KMS-11 (cell line): ENCODE measurements around the gene ENO3.

ENCODE experiments used
- H2AFZ ChIP-seq: fragments of 200-600 bp; sonication (generic); 2 replicates; pipeline ENCODE4 v1.6.1; 2016; ENCODE audit warnings: antibody characterized with exemption, mixed run types, low read depth
- H3K27ac ChIP-seq: fragments of 200-600 bp; sonication (generic); 2 replicates; pipeline ENCODE4 v1.6.1; 2016; ENCODE audit warnings: mild to moderate bottlenecking, mixed run types
- H3K27me3 ChIP-seq: fragments of 200-600 bp; sonication (generic); 2 replicates; pipeline ENCODE4 v1.6.1; 2017; ENCODE audit warnings: mild to moderate bottlenecking, low read depth, mixed run types, moderate library complexity; ENCODE audit not compliant: insufficient read depth
- H3K36me3 ChIP-seq: fragments of 200-600 bp; sonication (generic); 2 replicates; pipeline ENCODE4 v1.6.1; 2017; ENCODE audit warnings: mild to moderate bottlenecking, mixed run types; ENCODE audit not compliant: insufficient read depth
- H3K4me1 ChIP-seq: fragments of 200-600 bp; sonication (generic); 2 replicates; pipeline ENCODE4 v1.6.1; 2016; ENCODE audit warnings: mild to moderate bottlenecking, low read depth, mixed run types; ENCODE audit not compliant: poor library complexity, severe bottlenecking
- H3K4me2 ChIP-seq: fragments of 200-600 bp; sonication (generic); 2 replicates; pipeline ENCODE4 v1.7.0; 2016; ENCODE audit warnings: mild to moderate bottlenecking, mixed run types
- H3K4me3 ChIP-seq: fragments of 200-600 bp; sonication (generic); IDR thresholded peaks from 2 replicates; pipeline ENCODE4 v1.6.1; 2017; ENCODE audit warnings: low read depth, low read length, mixed read lengths; ENCODE audit not compliant: insufficient read depth
- H3K79me2 ChIP-seq: fragments of 200-600 bp; sonication (generic); 2 replicates; pipeline ENCODE4 v1.6.1; 2016; ENCODE audit warnings: low read depth, mixed run types; ENCODE audit not compliant: insufficient read depth
- H3K9ac ChIP-seq: fragments of 200-600 bp; sonication (generic); 2 replicates; pipeline ENCODE4 v1.6.1; 2016; ENCODE audit warnings: mild to moderate bottlenecking, mixed run types
- H4K20me1 ChIP-seq: fragments of 200-600 bp; sonication (generic); 2 replicates; pipeline ENCODE4 v1.6.1; 2016; ENCODE audit warnings: mild to moderate bottlenecking, mixed run types; ENCODE audit not compliant: insufficient read depth
- CTCF ChIP-seq: fragments of 200-600 bp; sonication (generic); conservative IDR thresholded peaks from 2 replicates; pipeline ENCODE4 v1.6.1; 2017; ENCODE audit warnings: low read depth, mild to moderate bottlenecking, antibody characterized with exemption, low read length, moderate library complexity, mixed read lengths

Gene ENO3

GRCh38 chr17:4966844-4967538 is 16.1 kb downstream of the ENO3 start:
- Histone ChIP-seq H3K79me2 (no peaks in the 10 kb centered on the region), H3K4me1 (no peaks in the 10 kb centered on the region), H4K20me1 (no peaks in the 10 kb centered on the region), H3K4me3 (no peak overlapping the region), H3K4me2 (peak overlapping the region; percentile 42; the same call in 1 of the 2 replicates), H3K36me3 (no peaks in the 10 kb centered on the region), H3K9ac (peak overlapping the region; percentile 42; the same call in 1 of the 2 replicates), H3K27ac (0 out of 2 replicates have a peak overlapping the region, but pooled peaks have one; percentile 38), H2AFZ (peak overlapping the region; percentile 26; the same call in 1 of the 2 replicates), H3K27me3 (no peaks in the 10 kb centered on the region)
- no peak for TF ChIP-seq CTCF

- H4K20me1 ChIP-seq: no peaks in the 10 kb centered on the region
- no peaks in the 10 kb centered on the region for H3K27me3 ChIP-seq
- no peak within 1 kb of the TSS for H3K4me3 ChIP-seq
- no peak for TF ChIP-seq CTCF
- H3K79me2 ChIP-seq: no peaks in the 10 kb centered on the region
- H2AFZ ChIP-seq: peak within 1 kb of the TSS; percentile 26; the same call in 1 of the 2 replicates
- 0 out of 2 replicates have a peak within 1 kb of the TSS, but pooled peaks have one; percentile 38 for H3K27ac ChIP-seq
- H3K36me3 ChIP-seq: no peaks in the 10 kb centered on the region
- H3K4me1 ChIP-seq: no peaks in the 10 kb centered on the region
- peak within 1 kb of the TSS; percentile 42; the same call in 1 of the 2 replicates for H3K4me2 ChIP-seq
- H3K9ac ChIP-seq: peak within 1 kb of the TSS; percentile 42; the same call in 1 of the 2 replicates
Measured at GRCh38 chr17:4967539-4968485, 16.9 kb downstream of the ENO3 start, which contains the start of gene SPAG7. SPAG7 (minus strand) TSS chr17:4967817; CDS start chr17:4967804, 13 bp downstream.

- Histone ChIP-seq H3K27ac (no peak overlapping the region), H3K4me2 (no peak overlapping the region), H2AFZ (no peak overlapping the region), H3K27me3 (no peaks in the 10 kb centered on the region), H3K36me3 (no peaks in the 10 kb centered on the region), H3K79me2 (no peaks in the 10 kb centered on the region), H4K20me1 (no peaks in the 10 kb centered on the region), H3K4me3 (no peak overlapping the region), H3K9ac (no peak overlapping the region), H3K4me1 (no peaks in the 10 kb centered on the region)
- no peak for TF ChIP-seq CTCF
Measured at GRCh38 chr17:4968486-4969046, 17.6 kb downstream of the ENO3 start.

GRCh38 chr17:4969047-4969550 is 18.2 kb downstream of the ENO3 start:
- Histone ChIP-seq H3K9ac (no peak overlapping the region), H3K4me3 (no peak overlapping the region), H3K27me3 (no peaks in the 10 kb centered on the region), H2AFZ (no peak overlapping the region), H3K27ac (no peak overlapping the region), H3K79me2 (no peaks in the 10 kb centered on the region), H4K20me1 (no peaks in the 10 kb centered on the region), H3K4me1 (no peaks in the 10 kb centered on the region), H3K4me2 (no peak overlapping the region), H3K36me3 (no peaks in the 10 kb centered on the region)
- no peak for TF ChIP-seq CTCF
